AG09309 (cell line): ENCODE measurements around the gene ACTL9.

Experiments
- DNase-seq: peaks from one replicate; pipeline ENCODE4 v3.0.0-alpha.2; 2010; ENCODE audit warnings: low read depth
- H3K4me3 ChIP-seq: 2 replicates; pipeline ENCODE4 v1.5.1; 2011; ENCODE audit warnings: mild to moderate bottlenecking, low read depth, low read length, moderate library complexity; ENCODE audit not compliant: control insufficient read depth
- TF ChIP-seq, protein P1 (sequence below): IDR thresholded peaks from 2 replicates; pipeline ENCODE4 v1.5.1; 2011; ENCODE audit warnings: mild to moderate bottlenecking, low read depth, low read length, inconsistent platforms; ENCODE audit not compliant: insufficient read depth, control insufficient read depth; ENCODE audit errors: missing control alignments

ACTL9 gene

DNA sequence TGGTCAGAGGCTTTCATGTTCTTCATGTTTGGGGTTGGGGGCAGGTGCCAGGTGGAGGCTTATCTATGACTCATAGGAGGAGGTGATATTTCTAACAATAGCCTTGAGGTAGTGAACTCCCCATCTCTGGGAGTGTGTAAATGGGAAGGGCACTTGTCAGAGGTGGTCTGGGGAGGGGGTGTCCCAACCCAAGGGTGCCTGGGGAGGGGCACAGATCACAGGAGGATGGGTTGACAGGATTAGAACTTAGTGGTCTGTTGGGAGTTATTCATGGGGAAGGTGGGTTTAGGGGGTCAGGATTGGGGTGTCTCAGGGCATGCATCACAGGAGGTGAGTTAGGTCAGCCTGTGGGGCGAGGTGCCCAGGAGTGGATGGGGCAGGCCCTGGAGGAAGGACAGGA is 1.6 kb downstream of the ACTL9 start:
- H3K4me3 ChIP-seq = no peak overlapping the region
- DNase-seq = no peak
- TF ChIP-seq, protein P1, sequence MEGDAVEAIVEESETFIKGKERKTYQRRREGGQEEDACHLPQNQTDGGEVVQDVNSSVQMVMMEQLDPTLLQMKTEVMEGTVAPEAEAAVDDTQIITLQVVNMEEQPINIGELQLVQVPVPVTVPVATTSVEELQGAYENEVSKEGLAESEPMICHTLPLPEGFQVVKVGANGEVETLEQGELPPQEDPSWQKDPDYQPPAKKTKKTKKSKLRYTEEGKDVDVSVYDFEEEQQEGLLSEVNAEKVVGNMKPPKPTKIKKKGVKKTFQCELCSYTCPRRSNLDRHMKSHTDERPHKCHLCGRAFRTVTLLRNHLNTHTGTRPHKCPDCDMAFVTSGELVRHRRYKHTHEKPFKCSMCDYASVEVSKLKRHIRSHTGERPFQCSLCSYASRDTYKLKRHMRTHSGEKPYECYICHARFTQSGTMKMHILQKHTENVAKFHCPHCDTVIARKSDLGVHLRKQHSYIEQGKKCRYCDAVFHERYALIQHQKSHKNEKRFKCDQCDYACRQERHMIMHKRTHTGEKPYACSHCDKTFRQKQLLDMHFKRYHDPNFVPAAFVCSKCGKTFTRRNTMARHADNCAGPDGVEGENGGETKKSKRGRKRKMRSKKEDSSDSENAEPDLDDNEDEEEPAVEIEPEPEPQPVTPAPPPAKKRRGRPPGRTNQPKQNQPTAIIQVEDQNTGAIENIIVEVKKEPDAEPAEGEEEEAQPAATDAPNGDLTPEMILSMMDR = no peak

DNA sequence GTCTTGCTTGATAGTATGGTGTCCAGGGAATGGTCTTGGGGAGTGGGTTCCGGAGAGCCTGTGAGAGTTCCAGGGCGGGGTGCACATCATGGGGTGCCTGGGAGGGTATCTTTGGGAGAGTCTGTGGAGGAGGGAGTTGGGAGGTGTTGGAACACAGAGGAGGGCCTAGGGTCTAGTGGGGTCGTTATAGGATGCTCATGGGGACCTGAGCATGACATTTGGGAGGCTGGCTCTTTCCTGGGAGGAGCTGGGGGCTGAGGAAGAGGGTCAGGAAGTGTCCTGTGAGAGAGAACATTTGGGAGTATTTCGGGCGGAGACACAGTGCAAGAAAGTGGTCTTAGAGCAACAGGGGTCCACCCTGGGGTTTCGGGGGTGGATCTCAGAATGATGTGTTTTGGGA is 2.7 kb downstream of the ACTL9 start:
- no peak overlapping the region for H3K4me3 ChIP-seq
- TF ChIP-seq, protein P1 = no peak
- no peak for DNase-seq

DNA sequence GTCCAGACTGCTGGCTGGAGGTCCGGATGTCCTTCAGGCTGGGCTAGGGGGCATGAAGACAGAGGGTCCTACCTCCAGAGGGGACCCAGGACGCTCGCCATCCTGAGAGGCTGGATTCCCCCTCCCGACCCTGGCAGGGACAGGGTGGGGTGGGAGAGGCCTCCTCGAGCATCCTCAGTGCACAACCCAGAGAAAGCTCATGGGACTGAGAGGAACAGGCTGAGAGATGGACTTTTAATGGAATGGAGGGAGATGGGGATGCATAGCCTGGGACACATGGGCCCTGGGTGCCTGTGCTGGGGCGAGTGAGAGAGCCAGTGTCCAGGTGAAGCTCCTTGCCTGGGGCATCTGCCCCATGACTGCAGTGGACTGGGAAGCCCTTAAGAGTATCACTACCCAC is 3.1 kb downstream of the ACTL9 start:
- TF ChIP-seq, protein P1 = no peak
- no peak overlapping the region for H3K4me3 ChIP-seq
- DNase-seq = no peak

DNA sequence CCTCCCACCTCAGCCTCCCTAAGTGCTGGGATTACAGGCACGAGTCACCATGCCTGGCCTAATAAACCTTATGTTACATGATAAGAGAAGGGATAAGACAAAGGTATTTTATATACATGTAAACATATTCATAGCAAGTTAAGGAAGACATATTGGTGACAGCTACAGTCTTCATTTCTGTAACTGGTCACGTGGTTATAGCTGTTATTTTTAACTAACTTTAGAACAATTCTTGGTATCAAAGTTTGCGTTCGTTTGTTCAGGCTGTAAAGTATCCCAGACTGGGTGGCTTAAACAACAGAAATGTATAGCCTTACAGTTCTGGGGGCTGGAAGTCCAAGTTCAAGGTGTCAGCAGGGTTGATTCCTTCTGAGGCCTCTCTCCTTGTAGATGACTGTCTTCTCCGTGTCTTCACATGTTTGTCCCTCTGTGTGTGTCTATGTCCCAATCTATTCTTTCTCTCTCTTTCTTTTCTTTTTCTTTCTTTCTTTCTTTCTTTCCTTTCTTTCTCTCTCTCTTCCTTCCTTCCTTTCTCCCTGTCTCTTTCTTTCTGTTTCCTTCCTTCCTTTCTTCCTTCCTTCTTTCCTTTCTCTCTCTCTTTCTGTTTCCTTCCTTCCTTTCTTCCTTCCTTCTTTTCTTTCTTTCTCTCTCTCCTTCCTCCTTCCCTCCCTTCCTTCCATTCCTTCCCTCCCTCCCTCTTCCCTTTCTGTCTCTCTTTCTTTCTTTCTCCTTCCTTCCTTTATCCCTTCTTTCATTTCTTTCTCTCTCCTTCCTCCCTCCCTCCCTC is 7.6 kb downstream of the ACTL9 start:
- DNase-seq = no peak
- TF ChIP-seq, protein P1 = no peak
- no peak overlapping the region for H3K4me3 ChIP-seq

DNA sequence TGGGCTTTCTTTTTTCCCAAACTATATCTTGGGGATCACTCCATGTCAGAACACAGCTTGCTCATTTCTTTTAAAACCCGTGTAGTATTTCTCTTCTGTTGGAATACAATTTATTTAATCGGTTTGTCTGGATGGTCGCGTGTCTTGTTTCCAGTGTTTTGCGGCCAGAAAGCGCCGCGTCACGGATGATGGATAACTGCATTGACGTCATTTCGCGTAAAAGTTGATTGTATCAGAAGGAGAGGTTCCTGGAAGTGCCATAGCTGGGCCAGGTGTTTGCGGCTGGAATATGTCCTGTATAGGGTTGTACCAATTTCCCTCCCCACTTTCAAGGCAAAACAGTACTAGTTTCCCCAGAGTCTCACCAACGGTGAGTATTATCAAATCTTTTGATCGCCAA is 9.7 kb downstream of the ACTL9 start:
- no peak overlapping the region for H3K4me3 ChIP-seq
- TF ChIP-seq, protein P1 = no peak
- no peak for DNase-seq

DNA sequence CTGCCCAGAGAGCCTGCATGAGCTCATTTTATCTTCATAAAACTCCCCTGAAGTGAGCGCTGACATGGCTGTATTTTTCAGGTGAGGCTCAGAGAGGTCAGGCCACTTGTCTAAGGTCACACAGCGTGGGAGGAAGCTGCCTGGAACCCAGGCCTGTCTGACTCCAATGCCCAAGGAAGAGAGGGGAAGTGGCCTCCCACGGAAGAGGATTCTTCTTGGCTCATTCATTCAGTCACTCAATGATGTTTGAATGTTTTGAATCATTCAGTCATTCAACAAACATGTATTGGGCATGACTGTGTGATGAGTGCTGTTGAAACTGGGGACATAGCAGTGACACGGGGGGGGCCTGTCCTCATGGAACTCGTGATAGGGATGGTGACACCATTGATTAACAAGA is 12.0 kb downstream of the ACTL9 start:
- H3K4me3 ChIP-seq = no peak overlapping the region
- DNase-seq = no peak
- TF ChIP-seq, protein P1 = no peak
